ENCODE measurements around the gene NAA38.
A peak's percentile ranks its signal among the peaks of the same experiment; 100 is the strongest.

The NAA38 gene

GRCh38 chr17:7837408-7838088, 19.8 kb downstream of the NAA38 start:
- no peak overlapping the region for H3K4me3 ChIP-seq (ENCODE audit: low read depth, low read length)
- ChIA-PET CTCF (interaction anchor here (0.6 to 2.5 kb wide), 9 partner anchors 14 to 100 kb away, joined by 3 to 14 read pairs (median 4); partner anchors contain the start of gene NAA38), POLR2A (interaction anchor here (0.7 to 1.4 kb wide), 5 partner anchors 7 to 556 kb away, joined by 3 to 8 read pairs (median 4); partner anchors contain the start of genes CYB5D1, NAA38, TP53 and WRAP53)

DNA sequence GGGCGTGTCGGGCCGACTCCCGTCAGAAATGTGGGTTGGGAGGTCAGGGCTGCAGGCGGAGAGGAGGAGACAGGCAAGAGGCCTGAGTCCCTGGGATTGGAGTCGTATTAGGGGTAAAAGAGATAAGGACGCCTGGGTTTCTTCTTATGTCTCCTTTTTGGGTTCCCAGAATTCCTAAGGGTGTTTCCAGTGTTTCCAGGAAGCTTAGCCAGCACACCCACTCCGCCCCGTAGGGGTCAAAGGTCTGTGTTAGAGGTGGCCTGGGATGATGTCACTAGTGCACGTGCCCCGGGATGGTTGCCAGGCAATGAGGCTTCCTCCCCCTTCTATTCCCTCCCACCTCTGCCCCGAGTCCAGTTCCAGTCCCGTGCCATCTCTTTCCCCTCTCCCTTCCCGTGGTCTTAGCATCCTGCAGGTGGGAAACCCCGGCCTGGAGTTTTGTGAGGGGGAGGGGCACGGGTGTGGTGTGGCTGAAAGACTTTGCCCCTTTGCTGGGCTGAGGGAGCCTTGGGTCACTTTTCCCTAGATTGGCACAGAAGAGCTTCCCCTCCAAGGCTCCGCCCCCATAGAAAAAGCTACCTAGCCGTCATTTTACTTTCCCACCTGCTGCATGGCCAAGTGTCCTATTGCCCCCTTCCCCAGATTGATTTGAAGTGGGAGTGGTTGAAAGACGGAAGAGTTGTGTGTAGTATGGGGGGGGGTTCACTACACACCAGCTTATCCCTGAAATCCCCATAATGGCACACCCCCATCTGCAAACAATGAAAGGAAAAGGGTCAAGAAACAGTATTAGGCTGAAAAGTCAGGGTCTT, 20.6 kb downstream of the NAA38 start:
- peaks cover 32% of the 10 kb centered on the region for H3K4me1 ChIP-seq (ENCODE audit: control insufficient read depth, insufficient read depth, low read length)
- POLR2A ChIA-PET: interaction anchor here (0.6 to 6.1 kb wide), 9 partner anchors 7 to 557 kb away, joined by 3 to 56 read pairs (median 8); partner anchors contain the start of genes CYB5D1, NAA38, TMEM88 and TP53
- CTCF ChIA-PET: interaction anchor here (0.6 to 2.5 kb wide), 11 partner anchors 12 to 441 kb away, joined by 3 to 16 read pairs (median 4); partner anchors contain the start of gene NAA38
- H3K36me3 ChIP-seq (ENCODE audit: control insufficient read depth in 2 of 2, insufficient read depth in 1 of 2, low read length in 2 of 2): peaks cover 0 to 7% of the 10 kb centered on the region in 2 experiments; a peak in 1 of 3 replicates
- H3K9me3 ChIP-seq (ENCODE audit: control insufficient read depth, insufficient read depth, low read depth, low read length): no peaks in the 10 kb centered on the region
- H3K4me3 ChIP-seq (ENCODE audit: low read depth, low read length): peak overlapping the region; percentile 60
- H3K27ac ChIP-seq (ENCODE audit: extremely low read depth, low read depth, low read length): peak overlapping the region; percentile 100
- TF ChIP-seq HOXA7 (CRISPR knock-in tag; IDR thresholded peaks at IDR 0.05; ENCODE audit: borderline replicate concordance) (no peak), ZNF707 (tag by site-specific recombination; IDR thresholded peaks at IDR 0.05) (0 out of 2 replicates have a peak, but pooled peaks have one; percentile 36), GLIS2 (tag by site-specific recombination; IDR thresholded peaks at IDR 0.05) (peak; percentile 88), ZNF623 (tag by site-specific recombination; IDR thresholded peaks at IDR 0.05) (peak; percentile 59), ZNF423 (tag by site-specific recombination; IDR thresholded peaks at IDR 0.05) (peak; percentile 58), ZNF416 (tag by site-specific recombination; IDR thresholded peaks at IDR 0.05) (no peak), ZNF362 (tag by site-specific recombination; IDR thresholded peaks at IDR 0.05) (no peak), ZFP69B (tag by site-specific recombination; IDR thresholded peaks at IDR 0.05) (peak; percentile 98), ZNF561 (tag by site-specific recombination; IDR thresholded peaks at IDR 0.05; ENCODE audit: borderline replicate concordance) (peak; percentile 97), KLF10 (tag by site-specific recombination; IDR thresholded peaks at IDR 0.05) (peak; percentile 99), FEZF1 (tag by site-specific recombination; IDR thresholded peaks at IDR 0.05) (peak; percentile 71), ZNF600 (tag by site-specific recombination; IDR thresholded peaks at IDR 0.05) (peak; percentile 90), ZNF510 (tag by site-specific recombination; IDR thresholded peaks at IDR 0.05; ENCODE audit: insufficient replicate concordance) (no peak), ZNF585B (tag by site-specific recombination; IDR thresholded peaks at IDR 0.05) (no peak), ZNF792 (tag by site-specific recombination; IDR thresholded peaks at IDR 0.05) (no peak; the same call in 1 of the 2 replicates), GFI1B (tag by site-specific recombination; IDR thresholded peaks at IDR 0.05) (peak; percentile 61), ZNF341 (tag by site-specific recombination; IDR thresholded peaks at IDR 0.05; ENCODE audit: low read depth) (peak; percentile 98), EGR2 (tag by site-specific recombination; IDR thresholded peaks at IDR 0.05; ENCODE audit: low read depth) (peak; percentile 98), ZNF654 (tag by site-specific recombination; IDR thresholded peaks at IDR 0.05; ENCODE audit: low read depth) (peak; percentile 19; the same call in 1 of the 2 replicates), ZNF26 (tag by site-specific recombination; IDR thresholded peaks at IDR 0.05) (no peak)
- TF ChIP-seq, protein P1, sequence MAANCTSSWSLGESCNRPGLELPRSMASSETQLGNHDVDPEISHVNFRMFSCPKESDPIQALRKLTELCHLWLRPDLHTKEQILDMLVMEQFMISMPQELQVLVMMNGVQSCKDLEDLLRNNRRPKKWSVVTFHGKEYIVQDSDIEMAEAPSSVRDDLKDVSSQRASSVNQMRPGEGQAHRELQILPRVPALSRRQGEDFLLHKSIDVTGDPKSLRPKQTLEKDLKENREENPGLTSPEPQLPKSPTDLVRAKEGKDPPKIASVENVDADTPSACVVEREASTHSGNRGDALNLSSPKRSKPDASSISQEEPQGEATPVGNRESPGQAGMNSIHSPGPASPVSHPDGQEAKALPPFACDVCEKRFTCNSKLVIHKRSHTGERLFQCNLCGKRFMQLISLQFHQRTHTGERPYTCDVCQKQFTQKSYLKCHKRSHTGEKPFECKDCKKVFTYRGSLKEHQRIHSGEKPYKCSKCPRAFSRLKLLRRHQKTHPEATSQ (tag by site-specific recombination; IDR thresholded peaks at IDR 0.05): peak; percentile 93
- TF ChIP-seq, protein P2, sequence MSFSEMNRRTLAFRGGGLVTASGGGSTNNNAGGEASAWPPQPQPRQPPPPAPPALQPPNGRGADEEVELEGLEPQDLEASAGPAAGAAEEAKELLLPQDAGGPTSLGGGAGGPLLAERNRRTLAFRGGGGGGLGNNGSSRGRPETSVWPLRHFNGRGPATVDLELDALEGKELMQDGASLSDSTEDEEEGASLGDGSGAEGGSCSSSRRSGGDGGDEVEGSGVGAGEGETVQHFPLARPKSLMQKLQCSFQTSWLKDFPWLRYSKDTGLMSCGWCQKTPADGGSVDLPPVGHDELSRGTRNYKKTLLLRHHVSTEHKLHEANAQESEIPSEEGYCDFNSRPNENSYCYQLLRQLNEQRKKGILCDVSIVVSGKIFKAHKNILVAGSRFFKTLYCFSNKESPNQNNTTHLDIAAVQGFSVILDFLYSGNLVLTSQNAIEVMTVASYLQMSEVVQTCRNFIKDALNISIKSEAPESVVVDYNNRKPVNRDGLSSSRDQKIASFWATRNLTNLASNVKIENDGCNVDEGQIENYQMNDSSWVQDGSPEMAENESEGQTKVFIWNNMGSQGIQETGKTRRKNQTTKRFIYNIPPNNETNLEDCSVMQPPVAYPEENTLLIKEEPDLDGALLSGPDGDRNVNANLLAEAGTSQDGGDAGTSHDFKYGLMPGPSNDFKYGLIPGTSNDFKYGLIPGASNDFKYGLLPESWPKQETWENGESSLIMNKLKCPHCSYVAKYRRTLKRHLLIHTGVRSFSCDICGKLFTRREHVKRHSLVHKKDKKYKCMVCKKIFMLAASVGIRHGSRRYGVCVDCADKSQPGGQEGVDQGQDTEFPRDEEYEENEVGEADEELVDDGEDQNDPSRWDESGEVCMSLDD (tag by site-specific recombination; IDR thresholded peaks at IDR 0.05): peak; percentile 98

More at GRCh38 chr17:7837408-7838088, 19.8 kb downstream of the NAA38 start:
- Histone ChIP-seq H3K36me3 (ENCODE audit: control insufficient read depth in 2 of 2, insufficient read depth in 1 of 2, low read length in 2 of 2) (peaks cover 0 to 7% of the 10 kb centered on the region in 2 experiments; a peak in 1 of 3 replicates), H3K4me1 (ENCODE audit: control insufficient read depth, insufficient read depth, low read length) (peaks cover 32% of the 10 kb centered on the region), H3K9me3 (ENCODE audit: control insufficient read depth, insufficient read depth, low read depth, low read length) (no peaks in the 10 kb centered on the region), H3K27ac (ENCODE audit: extremely low read depth, low read depth, low read length) (peak overlapping the region; percentile 100)
- TF ChIP-seq ZNF560 (tag by site-specific recombination; IDR thresholded peaks at IDR 0.05; ENCODE audit: borderline replicate concordance) (no peak), ZFHX2 (tag by site-specific recombination; conservative IDR thresholded peaks at IDR 0.05) (peak; percentile 9; the same call in 1 of the 2 replicates), ZNF501 (tag by site-specific recombination; IDR thresholded peaks at IDR 0.05) (no peak), MYNN (tag by site-specific recombination; IDR thresholded peaks at IDR 0.05; ENCODE audit: borderline replicate concordance) (peak; percentile 29; the same call in 1 of the 2 replicates), ZBTB48 (tag by site-specific recombination; IDR thresholded peaks at IDR 0.05) (peak; percentile 93), ZNF10 (tag by site-specific recombination; IDR thresholded peaks at IDR 0.05) (peak; percentile 52; the same call in 1 of the 2 replicates)

Measured in HEK293 (cell line).